SK-N-SH (cell line): ENCODE data around the gene COL23A1. TPM values are rescaled to one million over a fixed set of nuclear protein-coding genes. Genes with fewer than 3 reads are reported as not detected.

Experiments
- CTCF ChIA-PET: fragments of 300-600, 350-600 bp; formaldehyde crosslinking; extraction: SDS; loops from one replicate; lab custom pipeline; 2021; lab: Yijun Ruan, JAX
- POLR2A ChIA-PET: fragments of 350-600 bp; sonication (Branson Sonifier 250); formaldehyde crosslinking; extraction: SDS; loops from one replicate; lab custom pipeline; 2020; ENCODE audit warnings: antibody characterized with exemption, inconsistent platforms; lab: Yijun Ruan, JAX
- DNase-seq: peaks from one replicate; pipeline ENCODE4 v3.0.0; 2012
- H2AFZ ChIP-seq: fragments of 200-600 bp; sonication (generic); 2 replicates; pipeline ENCODE4 v1.8.1; 2016; ENCODE audit warnings: antibody characterized with exemption, mild to moderate bottlenecking, low read depth
- H3F3A ChIP-seq: fragments of 200-600 bp; sonication (generic); replicated peaks from 2 replicates; pipeline ENCODE3; 2016; ENCODE audit warnings: antibody characterized with exemption, mild to moderate bottlenecking; ENCODE audit not compliant: insufficient read depth
- H3K27ac ChIP-seq, 2 experiments: fragments of 200-500 bp in 1 of 2; fragments of 200-600 bp in 1 of 2; sonication (Bioruptor generic) in 1 of 2; sonication (generic), shearing (Covaris generic) in 1 of 2; 2 replicates each; pipeline versions ENCODE4 v1.5.1 to v1.6.1; 2014 to 2016; ENCODE audit warnings: low read depth in 2 of 2, inconsistent platforms in 1 of 2, low read length in 1 of 2, mild to moderate bottlenecking in 1 of 2, mixed read lengths in 1 of 2
- H3K27me3 ChIP-seq: fragments of 200-600 bp; sonication (generic), shearing (Covaris generic); 2 replicates; pipeline ENCODE4 v1.6.1; 2016; ENCODE audit warnings: mixed run types; ENCODE audit not compliant: insufficient read depth
- H3K36me3 ChIP-seq, 2 experiments: fragments of 200-500 bp in 1 of 2; fragments of 200-600 bp in 1 of 2; sonication (Bioruptor generic) in 1 of 2; sonication (generic) in 1 of 2; replicated peaks in 1 of 2; 2 replicates each; pipeline versions ENCODE3 to v1.5.1; 2014 to 2016; ENCODE audit warnings: low read length in 1 of 2, mild to moderate bottlenecking in 1 of 2; ENCODE audit not compliant: insufficient read depth in 2 of 2, control insufficient read depth in 1 of 2
- H3K4me1 ChIP-seq, 2 experiments: fragments of 200-500 bp in 1 of 2; fragments of 200-600 bp in 1 of 2; sonication (Bioruptor generic) in 1 of 2; sonication (generic), shearing (Covaris generic) in 1 of 2; 2 replicates each; pipeline versions ENCODE4 v1.5.1 to v1.6.1; 2014 to 2016; ENCODE audit warnings: low read depth in 1 of 2, low read length in 1 of 2, mixed run types in 1 of 2; ENCODE audit not compliant: insufficient read depth in 2 of 2, control insufficient read depth in 1 of 2
- H3K4me2 ChIP-seq: fragments of 200-600 bp; sonication (generic), shearing (Covaris generic); 2 replicates; pipeline ENCODE4 v1.6.1; 2017; ENCODE audit warnings: mixed run types
- H3K4me3 ChIP-seq, 2 experiments: fragments of 200-500 bp in 1 of 2; fragments of 200-600 bp in 1 of 2; sonication (Bioruptor generic) in 1 of 2; sonication (generic), shearing (Covaris generic) in 1 of 2; 2 replicates each; pipeline versions ENCODE4 v1.5.1 to v1.8.1; 2014 to 2016; ENCODE audit warnings: low read depth in 2 of 2, inconsistent platforms in 1 of 2, low read length in 1 of 2, mild to moderate bottlenecking in 1 of 2, mixed read lengths in 1 of 2, moderate library complexity in 1 of 2
- H3K79me2 ChIP-seq: fragments of 200-600 bp; sonication (generic); 2 replicates; pipeline ENCODE4 v1.8.1; 2017; ENCODE audit warnings: mild to moderate bottlenecking; ENCODE audit not compliant: insufficient read depth
- H3K9ac ChIP-seq: fragments of 200-600 bp; sonication (generic); 2 replicates; pipeline ENCODE4 v1.6.1; 2017; ENCODE audit warnings: mixed run types
- H3K9me2 ChIP-seq: fragments of 200-600 bp; sonication (generic); 2 replicates; pipeline ENCODE4 v1.6.1; 2017; ENCODE audit warnings: mixed run types
- H3K9me3 ChIP-seq: fragments of 200-600 bp; sonication (generic); 2 replicates; pipeline ENCODE4 v1.6.1; 2017; ENCODE audit warnings: mixed run types, mild to moderate bottlenecking, moderate library complexity
- H4K20me1 ChIP-seq: fragments of 200-600 bp; sonication (generic); 2 replicates; pipeline ENCODE4 v1.6.1; 2017; ENCODE audit warnings: mild to moderate bottlenecking, mixed run types; ENCODE audit not compliant: insufficient read depth
- CHD2 ChIP-seq: fragments of 150-350 bp; IDR thresholded peaks from 2 replicates; pipeline ENCODE4 v1.6.1; 2018; ENCODE audit warnings: low read length; ENCODE audit not compliant: partially characterized antibody
- CTCF ChIP-seq: fragments of 200-600 bp; sonication (generic); IDR thresholded peaks from 2 replicates; pipeline ENCODE4 v1.6.1; 2017; ENCODE audit warnings: antibody characterized with exemption, mild to moderate bottlenecking, moderate library complexity
- EP300 ChIP-seq, 2 experiments: IDR thresholded peaks; 2 replicates each; pipeline versions ENCODE4 v1.4.0 to v1.6.1; 2012; ENCODE audit warnings: borderline replicate concordance in 1 of 2, low read depth in 1 of 2, low read length in 1 of 2
- FOSL2 ChIP-seq: IDR thresholded peaks from 2 replicates; pipeline ENCODE4 v1.4.0; 2012; ENCODE audit warnings: low read depth, mild to moderate bottlenecking, moderate library complexity, borderline replicate concordance
- FOXJ3 ChIP-seq: sonication (generic); formaldehyde crosslinking; IDR thresholded peaks from 2 replicates; pipeline ENCODE4 v1.5.1; 2020; ENCODE audit warnings: mild to moderate bottlenecking, missing genetic modification reagents
- IRF3 ChIP-seq: fragments of 150-350 bp; IDR thresholded peaks from 2 replicates; pipeline ENCODE4 v1.6.1; 2016; ENCODE audit warnings: mild to moderate bottlenecking, low read depth, low read length
- MAX ChIP-seq: IDR thresholded peaks from 2 replicates; pipeline ENCODE4 v1.4.0; 2012; ENCODE audit warnings: low read depth
- NFIC ChIP-seq: IDR thresholded peaks from 2 replicates; pipeline ENCODE4 v1.4.0; 2012; ENCODE audit warnings: borderline replicate concordance
- PBX3 ChIP-seq: IDR thresholded peaks from 2 replicates; pipeline ENCODE4; 2012
- RAD21 ChIP-seq: IDR thresholded peaks from 2 replicates; pipeline ENCODE4 v1.6.1; 2012; ENCODE audit warnings: mild to moderate bottlenecking, low read length
- RCOR1 ChIP-seq: fragments of 150-350 bp; IDR thresholded peaks from 2 replicates; pipeline ENCODE4 v1.6.1; 2017; ENCODE audit warnings: antibody characterized with exemption, low read length
- REST ChIP-seq: IDR thresholded peaks from 2 replicates; pipeline ENCODE4 v1.6.1; 2012; ENCODE audit warnings: mild to moderate bottlenecking, low read depth, low read length, moderate library complexity
- RFX5 ChIP-seq: IDR thresholded peaks from 2 replicates; pipeline ENCODE4 v1.6.1; 2012; ENCODE audit warnings: mild to moderate bottlenecking, improper control_type of control experiment, low read length
- RXRA ChIP-seq: IDR thresholded peaks from 2 replicates; pipeline ENCODE4 v1.4.0; 2012; ENCODE audit warnings: low read depth, mild to moderate bottlenecking, borderline replicate concordance
- SIN3A ChIP-seq: IDR thresholded peaks from 2 replicates; pipeline ENCODE4 v1.6.1; 2012; ENCODE audit warnings: low read depth, mild to moderate bottlenecking, low read length, moderate library complexity, borderline replicate concordance
- TEAD4 ChIP-seq: IDR thresholded peaks from 2 replicates; pipeline ENCODE4 v1.4.0; 2012; ENCODE audit warnings: mild to moderate bottlenecking, borderline replicate concordance; ENCODE audit not compliant: insufficient read depth
- USF1 ChIP-seq: IDR thresholded peaks from 2 replicates; pipeline ENCODE4 v1.4.0; 2012; ENCODE audit warnings: low read depth, borderline replicate concordance
- USF2 ChIP-seq: fragments of 150-350 bp; IDR thresholded peaks from 2 replicates; pipeline ENCODE4 v1.6.1; 2017; ENCODE audit warnings: antibody characterized with exemption, low read length, low read depth, borderline replicate concordance
- YY1 ChIP-seq: IDR thresholded peaks from 2 replicates; pipeline ENCODE4 v1.4.0; 2012; ENCODE audit warnings: low read depth, mild to moderate bottlenecking
- ZBTB33 ChIP-seq: IDR thresholded peaks from 2 replicates; pipeline ENCODE4 v1.4.0; 2012; ENCODE audit warnings: low read depth, borderline replicate concordance
- WGBS: methylation state at CpG from one replicate; pipeline ENCODE4 v1.1.6; 2017; ENCODE audit warnings: low lambda C conversion rate; 5-methylcytosine and 5-hydroxymethylcytosine counted together
- polyA plus RNA-seq, 3 experiments: library from polyadenylated mRNA; depleted of rRNA; stranded (reverse); fragments of >200 nt; gene quantifications; 2 replicates each; pipeline ENCODE4 v1.2.3, GENCODE V29; 2012

Gene COL23A1
- polyA plus RNA-seq, 1 of the 3 experiments (the other 2 are of a cell fraction), result 0.10 TPM

- TF ChIP-seq EP300 (IDR thresholded peaks at IDR 0.05; ENCODE audit: borderline replicate concordance in 1 of 2, low read depth in 1 of 2, low read length in 1 of 2) (no peak), PBX3 (no peak), RXRA (no peak), SIN3A (no peak), USF1 (no peak), MAX (no peak), RFX5 (no peak), NFIC (no peak), CTCF (no peak), FOSL2 (no peak), IRF3 (no peak), RAD21 (no peak), REST (no peak), ZBTB33 (no peak), FOXJ3 (CRISPR knock-in tag) (no peak), CHD2 (no peak), USF2 (no peak), YY1 (no peak), TEAD4 (no peak), RCOR1 (no peak)
- POLR2A ChIA-PET, result no interaction called here
- H3K4me2 ChIP-seq, result no peak overlapping the region
- H3K4me3 ChIP-seq, result no peak overlapping the region
- no peak overlapping the region for H2AFZ ChIP-seq
- no peaks in the 10 kb centered on the region for H3K79me2 ChIP-seq
- no peaks in the 10 kb centered on the region for H4K20me1 ChIP-seq
- no peak for DNase-seq
- H3K9ac ChIP-seq, result no peak overlapping the region
- H3K9me3 ChIP-seq, result no peaks in the 10 kb centered on the region
- no peaks in the 10 kb centered on the region for H3K9me2 ChIP-seq
- WGBS, result 69% methylated on average over 18 of the region's 18 CpGs
- peaks cover 0 to 50% of the 10 kb centered on the region in 2 experiments; a peak in 1 of 4 replicates for H3K4me1 ChIP-seq
- no peak overlapping the region; a peak in 1 of 4 replicates for H3K27ac ChIP-seq
- H3F3A ChIP-seq, result no peaks in the 10 kb centered on the region
- H3K36me3 ChIP-seq, result no peaks in the 10 kb centered on the region
- no peaks in the 10 kb centered on the region for H3K27me3 ChIP-seq
- CTCF ChIA-PET, result interaction anchor here (1.3 to 2.7 kb wide), 2 partner anchors 24 to 29 kb away, joined by 7 to 10 read pairs; no protein-coding TSS in a partner anchor
Observed at GRCh38 chr5:178308541-178309092, 281.6 kb downstream of the COL23A1 start.
